Peyer's patch (tissue), 4 donors: ENCODE data around the gene EIF2AK2.

Source experiments
- POLR2A ChIP-seq, 2 donors: fragments of 450-650 bp; IDR thresholded peaks; one replicate each; pipeline ENCODE4 v1.5.1; 2017; ENCODE audit warnings: antibody characterized with exemption in 2 of 2, mild to moderate bottlenecking in 2 of 2, moderate library complexity in 2 of 2
- TF ChIP-seq, protein P1 (sequence below), 6 experiments: fragments of 450-650 bp in 4 of 6; fragments of 200-600 bp in 2 of 6; sonication (generic) in 1 of 6; IDR thresholded peaks; one replicate each; pipeline ENCODE4 v1.5.1; 2017 to 2019; ENCODE audit warnings: antibody characterized with exemption in 6 of 6, mild to moderate bottlenecking in 3 of 6, moderate library complexity in 1 of 6

DNA sequence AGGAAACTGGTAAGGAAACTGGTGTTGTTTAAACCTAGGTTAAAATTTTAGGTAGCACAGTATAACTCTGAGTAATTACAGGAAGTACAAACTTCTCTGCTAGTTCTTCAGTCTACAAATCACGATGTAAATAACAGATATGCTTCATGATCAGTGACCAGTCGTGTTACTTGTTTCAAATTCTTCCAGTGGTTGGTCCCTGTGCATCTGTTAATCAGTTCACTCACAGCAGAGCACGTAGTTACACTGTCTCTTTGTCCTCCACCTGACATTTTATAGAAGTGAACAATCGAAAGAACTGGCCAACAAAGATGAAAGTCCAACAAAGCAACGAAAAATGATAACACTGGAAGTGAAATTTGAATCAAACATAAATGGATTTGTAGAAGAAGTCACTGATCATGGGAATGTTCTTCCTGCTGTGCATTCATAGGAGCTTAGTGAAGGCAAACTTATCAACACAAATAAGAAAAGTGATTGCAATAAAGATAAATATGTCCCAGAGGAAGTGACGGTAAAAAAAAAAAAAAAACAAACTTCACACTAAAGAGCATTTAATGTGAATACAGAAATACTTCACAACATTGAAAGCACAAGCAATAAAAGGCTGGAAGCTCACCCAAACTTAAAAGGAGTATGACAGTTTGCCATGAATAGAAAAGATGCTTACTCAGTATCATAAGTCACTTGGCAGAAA, 7.0 kb downstream of the EIF2AK2 start:
- TF ChIP-seq, protein P1, sequence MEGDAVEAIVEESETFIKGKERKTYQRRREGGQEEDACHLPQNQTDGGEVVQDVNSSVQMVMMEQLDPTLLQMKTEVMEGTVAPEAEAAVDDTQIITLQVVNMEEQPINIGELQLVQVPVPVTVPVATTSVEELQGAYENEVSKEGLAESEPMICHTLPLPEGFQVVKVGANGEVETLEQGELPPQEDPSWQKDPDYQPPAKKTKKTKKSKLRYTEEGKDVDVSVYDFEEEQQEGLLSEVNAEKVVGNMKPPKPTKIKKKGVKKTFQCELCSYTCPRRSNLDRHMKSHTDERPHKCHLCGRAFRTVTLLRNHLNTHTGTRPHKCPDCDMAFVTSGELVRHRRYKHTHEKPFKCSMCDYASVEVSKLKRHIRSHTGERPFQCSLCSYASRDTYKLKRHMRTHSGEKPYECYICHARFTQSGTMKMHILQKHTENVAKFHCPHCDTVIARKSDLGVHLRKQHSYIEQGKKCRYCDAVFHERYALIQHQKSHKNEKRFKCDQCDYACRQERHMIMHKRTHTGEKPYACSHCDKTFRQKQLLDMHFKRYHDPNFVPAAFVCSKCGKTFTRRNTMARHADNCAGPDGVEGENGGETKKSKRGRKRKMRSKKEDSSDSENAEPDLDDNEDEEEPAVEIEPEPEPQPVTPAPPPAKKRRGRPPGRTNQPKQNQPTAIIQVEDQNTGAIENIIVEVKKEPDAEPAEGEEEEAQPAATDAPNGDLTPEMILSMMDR (IDR thresholded peaks at IDR 0.05): no peak
- TF ChIP-seq POLR2A (IDR thresholded peaks at IDR 0.05): no peak
